Hepatocyte (in vitro differentiated cells): ENCODE data around the gene DUSP11. TPM values are rescaled to one million over a fixed set of nuclear protein-coding genes. Genes with fewer than 3 reads are reported as not detected.

Source experiments
- DNase-seq: peaks from one replicate; pipeline ENCODE4 v3.0.0-alpha.2; 2016; ENCODE audit warnings: low spot score
- H2AFZ ChIP-seq: fragments of 200-600 bp; sonication (generic); 2 replicates; pipeline ENCODE4 v1.6.0; 2016; ENCODE audit warnings: antibody characterized with exemption, mild to moderate bottlenecking
- H3K27ac ChIP-seq: fragments of 200-600 bp; sonication (generic); 2 replicates; pipeline ENCODE4 v1.5.1; 2016; ENCODE audit warnings: mild to moderate bottlenecking
- H3K27me3 ChIP-seq: fragments of 200-600 bp; sonication (generic); 2 replicates; pipeline ENCODE4 v1.6.1; 2016
- H3K36me3 ChIP-seq: fragments of 200-600 bp; sonication (generic); replicated peaks from 2 replicates; pipeline ENCODE4 v1.5.1; 2016; ENCODE audit warnings: low read depth; ENCODE audit not compliant: insufficient read depth
- H3K4me1 ChIP-seq: fragments of 200-600 bp; sonication (generic); 2 replicates; pipeline ENCODE4 v1.5.1; 2016; ENCODE audit warnings: mild to moderate bottlenecking, moderate library complexity; ENCODE audit not compliant: insufficient read depth
- H3K4me2 ChIP-seq: fragments of 200-600 bp; sonication (generic); 2 replicates; pipeline ENCODE4 v1.6.0; 2016
- H3K4me3 ChIP-seq: fragments of 200-600 bp; sonication (generic); 2 replicates; pipeline ENCODE4 v1.5.1; 2016; ENCODE audit warnings: mild to moderate bottlenecking
- H3K79me2 ChIP-seq: fragments of 200-600 bp; sonication (generic); 2 replicates; pipeline ENCODE4 v1.6.0; 2017; ENCODE audit warnings: mild to moderate bottlenecking
- H3K9me2 ChIP-seq: fragments of 200-600 bp; sonication (generic); replicated peaks from 2 replicates; pipeline ENCODE4 v1.6.0; 2017; ENCODE audit warnings: mild to moderate bottlenecking; ENCODE audit not compliant: insufficient read depth
- H3K9me3 ChIP-seq: fragments of 200-600 bp; sonication (generic); 2 replicates; pipeline ENCODE4 v1.5.1; 2016; ENCODE audit warnings: low read depth, mild to moderate bottlenecking
- H4K20me1 ChIP-seq: fragments of 200-600 bp; sonication (generic); 2 replicates; pipeline ENCODE4 v1.6.0; 2016; ENCODE audit warnings: mild to moderate bottlenecking; ENCODE audit not compliant: insufficient read depth, poor library complexity, severe bottlenecking
- CTCF ChIP-seq: fragments of 200-600 bp; sonication (generic); IDR thresholded peaks from 2 replicates; pipeline ENCODE4 v1.5.1; 2016; ENCODE audit warnings: antibody characterized with exemption, mild to moderate bottlenecking; ENCODE audit not compliant: poor library complexity
- EZH2 ChIP-seq: fragments of 200-600 bp; sonication (generic); IDR thresholded peaks from 2 replicates; pipeline ENCODE4 v1.6.1; 2016; ENCODE audit warnings: antibody characterized with exemption, mild to moderate bottlenecking, borderline replicate concordance
- EZH2phosphoT487 ChIP-seq: fragments of 200-600 bp; sonication (generic); IDR thresholded peaks from one replicate; pipeline ENCODE4 v1.6.1; 2018; ENCODE audit warnings: antibody characterized with exemption, mild to moderate bottlenecking, low read depth, moderate library complexity; ENCODE audit not compliant: unreplicated experiment, severe bottlenecking
- WGBS: methylation state at CpG from one replicate; pipeline ENCODE4 v1.1.6; 2016; ENCODE audit warnings: low lambda C conversion rate; ENCODE audit errors: missing lambda C conversion rate; 5-methylcytosine and 5-hydroxymethylcytosine counted together
- polyA plus RNA-seq: library from polyadenylated mRNA; unstranded; fragments of >200 nt; fragmentation: Nextera tagmentation; extraction: Ambion mirVana; gene quantifications from 2 replicates; pipeline ENCODE4 v1.2.1, GENCODE V29; 2016
- total RNA-seq: library from RNA; depleted of rRNA; stranded (reverse); fragments of >200 nt; gene quantifications from 2 replicates; pipeline ENCODE4 v1.2.3, GENCODE V29; 2014

The DUSP11 gene
- total and polyA plus RNA-seq, 2 experiments from 2014 or later, result 32.9 to 38.2 TPM

- Histone ChIP-seq H3K36me3 (no peaks in the 10 kb centered on the region), H3K27me3 (peaks cover 10% of the 10 kb centered on the region), H3K4me3 (no peak overlapping the region), H3K9me3 (no peaks in the 10 kb centered on the region), H3K79me2 (no peaks in the 10 kb centered on the region), H4K20me1 (no peaks in the 10 kb centered on the region), H3K27ac (no peak overlapping the region), H3K9me2 (no peaks in the 10 kb centered on the region), H3K4me1 (no peaks in the 10 kb centered on the region), H2AFZ (no peak overlapping the region), H3K4me2 (no peak overlapping the region)
- no peak for DNase-seq
- 73% methylated on average over 2 of the region's 2 CpGs for WGBS
- no peak for TF ChIP-seq EZH2phosphoT487
- no peak for TF ChIP-seq CTCF
- no peak for TF ChIP-seq EZH2
Measured at GRCh38 chr2:73821669-73822068, 41.8 kb upstream of the DUSP11 start.

GRCh38 chr2:73821227-73821626 is 41.3 kb upstream of the DUSP11 start:
- Histone ChIP-seq H3K4me2 (no peak overlapping the region), H2AFZ (no peak overlapping the region), H3K4me1 (no peaks in the 10 kb centered on the region), H3K9me3 (no peaks in the 10 kb centered on the region), H3K36me3 (no peaks in the 10 kb centered on the region), H3K27me3 (peaks cover 10% of the 10 kb centered on the region), H4K20me1 (no peaks in the 10 kb centered on the region), H3K79me2 (no peaks in the 10 kb centered on the region), H3K27ac (no peak overlapping the region), H3K9me2 (no peaks in the 10 kb centered on the region), H3K4me3 (no peak overlapping the region)
- WGBS, result 56% methylated on average over 2 of the region's 2 CpGs
- TF ChIP-seq EZH2 (no peak), CTCF (no peak)
- DNase-seq, result no peak

- H3K79me2 ChIP-seq, result no peaks in the 10 kb centered on the region
- H3K9me2 ChIP-seq, result no peaks in the 10 kb centered on the region
- no peaks in the 10 kb centered on the region for H4K20me1 ChIP-seq
- H2AFZ ChIP-seq, result no peak overlapping the region
- WGBS, result 94% methylated on average over 15 of the region's 18 CpGs
- H3K4me2 ChIP-seq, result no peak overlapping the region
- TF ChIP-seq CTCF, result no peak
- no peak for TF ChIP-seq EZH2phosphoT487
- TF ChIP-seq EZH2, result no peak
- H3K9me3 ChIP-seq, result no peaks in the 10 kb centered on the region
- no peak overlapping the region for H3K27ac ChIP-seq
- H3K27me3 ChIP-seq, result peaks cover 21% of the 10 kb centered on the region
- no peak overlapping the region for H3K4me3 ChIP-seq
- no peaks in the 10 kb centered on the region for H3K36me3 ChIP-seq
- DNase-seq, result no peak
- no peaks in the 10 kb centered on the region for H3K4me1 ChIP-seq
Measured at GRCh38 chr2:73818296-73818695, 38.4 kb upstream of the DUSP11 start.

GRCh38 chr2:73812635-73813034 is 32.7 kb upstream of the DUSP11 start:
- no peak overlapping the region for H3K4me2 ChIP-seq
- H3K9me2 ChIP-seq, result no peaks in the 10 kb centered on the region
- DNase-seq, result no peak
- no peaks in the 10 kb centered on the region for H3K4me1 ChIP-seq
- H3K27me3 ChIP-seq, result peaks cover 12% of the 10 kb centered on the region
- no peak overlapping the region for H3K4me3 ChIP-seq
- H4K20me1 ChIP-seq, result no peaks in the 10 kb centered on the region
- H2AFZ ChIP-seq, result no peak overlapping the region
- no peaks in the 10 kb centered on the region for H3K36me3 ChIP-seq
- no peaks in the 10 kb centered on the region for H3K79me2 ChIP-seq
- H3K27ac ChIP-seq, result no peak overlapping the region
- TF ChIP-seq EZH2phosphoT487, result no peak
- TF ChIP-seq CTCF, result no peak
- no peak for TF ChIP-seq EZH2
- H3K9me3 ChIP-seq, result no peaks in the 10 kb centered on the region
